NCI-H128 (cell line): ENCODE results near the gene CNOT11.

Experiments used
- DNase-seq: peaks from one replicate; lab custom pipeline; 2025; ENCODE audit not compliant: unreplicated experiment; lab: John Stamatoyannopoulos, UW

CNOT11 gene

DNA sequence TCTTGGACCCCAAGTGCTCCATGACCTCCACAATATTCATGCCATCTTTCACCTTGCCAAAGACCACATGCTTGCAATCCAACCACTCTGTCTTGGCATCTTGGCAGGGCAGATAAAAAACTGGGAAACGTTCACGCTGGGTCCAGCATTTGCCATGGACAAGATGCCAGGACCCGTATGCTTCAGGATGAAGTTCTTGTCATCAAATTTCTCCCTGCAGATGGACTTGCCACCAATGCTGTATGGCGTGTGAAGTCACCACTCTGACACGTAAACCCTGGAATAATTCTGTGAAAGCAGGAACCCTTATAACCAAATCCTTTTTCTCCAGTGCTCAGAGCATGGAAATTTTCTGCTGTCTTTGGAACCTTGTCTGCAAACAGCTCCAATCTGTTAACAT, 21.5 kb downstream of the CNOT11 start:
- no peak for DNase-seq

GRCh38 chr2:101277111-101277510, 24.4 kb downstream of the CNOT11 start:
- no peak for DNase-seq

- no peak for DNase-seq
These were observed 26.2 kb downstream of the CNOT11 start for GRCh38 chr2:101278925-101279324.

- DNase-seq, result no peak
These were observed 28.8 kb downstream of the CNOT11 start for GRCh38 chr2:101281482-101281881.

DNA sequence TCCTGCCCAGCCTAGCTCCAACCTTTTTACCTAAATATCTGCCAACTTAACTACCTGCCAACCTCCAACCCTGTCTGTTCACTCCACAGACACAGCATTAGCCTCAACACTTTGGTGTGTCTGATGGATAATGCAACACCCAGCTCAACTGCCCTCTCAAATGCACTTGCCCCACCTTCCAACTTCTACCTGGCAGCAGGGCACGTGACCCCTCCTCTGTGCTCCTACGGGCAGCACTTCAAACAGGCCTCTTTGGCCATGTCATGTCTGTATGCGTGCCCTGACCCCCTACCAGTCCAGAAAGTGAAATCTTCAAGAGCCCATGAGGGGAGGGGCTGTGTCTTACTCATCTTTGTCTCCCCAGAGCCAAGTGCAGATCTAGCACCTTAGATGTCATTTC, 30.3 kb downstream of the CNOT11 start:
- DNase-seq, result no peak

GRCh38 chr2:101286684-101287083, 34.0 kb downstream of the CNOT11 start:
- no peak for DNase-seq

GRCh38 chr2:101287303-101287702, 34.6 kb downstream of the CNOT11 start:
- DNase-seq, result no peak

- DNase-seq, result no peak
These were observed 38.0 kb downstream of the CNOT11 start for GRCh38 chr2:101290711-101291110.

DNA sequence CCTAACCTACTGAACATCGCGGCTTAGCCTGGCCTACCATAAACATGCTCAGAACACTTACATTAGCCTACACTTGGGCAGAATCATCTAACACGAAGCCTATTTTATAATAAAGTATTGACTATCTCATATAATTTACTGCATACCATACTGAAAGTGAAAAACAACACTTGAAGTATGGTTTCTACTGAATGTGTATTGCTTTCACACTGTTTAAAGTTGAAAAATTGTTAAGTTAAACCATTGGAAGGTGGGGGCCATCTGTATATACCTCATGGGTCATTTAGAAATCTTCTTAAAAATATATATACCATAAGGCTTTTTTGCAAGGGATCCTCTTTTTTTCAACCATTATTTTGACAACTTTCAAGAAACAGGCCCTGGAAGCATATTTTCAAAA, 39.3 kb downstream of the CNOT11 start:
- no peak for DNase-seq

- no peak for DNase-seq
These were observed 40.9 kb downstream of the CNOT11 start for GRCh38 chr2:101293544-101293943.

- no peak for DNase-seq
These were observed 42.2 kb downstream of the CNOT11 start for GRCh38 chr2:101294861-101295260.

DNA sequence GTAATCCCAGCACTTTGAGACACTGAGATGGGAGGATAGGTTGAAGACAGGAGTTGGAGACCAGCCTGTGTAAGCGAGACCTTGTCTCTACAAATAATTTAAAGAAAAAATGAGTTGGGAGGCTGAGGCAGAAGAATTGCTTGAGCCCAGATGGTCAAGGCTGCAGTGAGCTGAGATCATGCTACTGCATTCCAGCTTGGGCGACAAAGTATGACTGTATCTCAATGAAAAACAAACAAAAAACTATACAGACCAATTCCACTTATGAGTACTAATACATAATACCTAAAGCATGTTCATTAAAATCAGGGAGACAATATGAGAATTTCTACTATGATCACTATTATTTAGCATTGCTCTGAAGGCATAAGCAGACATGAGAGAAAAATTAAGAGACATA, 43.2 kb downstream of the CNOT11 start:
- DNase-seq, result no peak

GRCh38 chr2:101296371-101296770, 43.7 kb downstream of the CNOT11 start:
- no peak for DNase-seq

DNA sequence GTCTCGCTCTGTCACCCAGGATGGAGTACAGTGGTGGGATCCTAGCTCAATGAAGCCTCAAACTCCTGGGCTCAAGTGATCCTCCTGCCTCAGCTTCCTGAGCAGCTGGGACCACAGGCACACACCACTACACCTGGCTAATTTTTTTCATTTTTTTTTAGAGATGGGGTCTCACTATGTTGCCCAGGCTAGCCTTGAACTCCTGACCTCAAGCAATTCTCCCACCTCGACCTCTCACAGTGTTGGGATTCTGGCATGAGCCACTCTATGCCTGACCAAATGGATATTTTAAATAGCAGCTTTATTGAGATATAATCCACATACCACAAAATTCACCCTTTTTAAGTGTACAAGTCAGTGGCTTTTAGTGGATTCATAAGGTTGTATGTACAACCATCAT, 44.7 kb downstream of the CNOT11 start:
- no peak for DNase-seq

DNA sequence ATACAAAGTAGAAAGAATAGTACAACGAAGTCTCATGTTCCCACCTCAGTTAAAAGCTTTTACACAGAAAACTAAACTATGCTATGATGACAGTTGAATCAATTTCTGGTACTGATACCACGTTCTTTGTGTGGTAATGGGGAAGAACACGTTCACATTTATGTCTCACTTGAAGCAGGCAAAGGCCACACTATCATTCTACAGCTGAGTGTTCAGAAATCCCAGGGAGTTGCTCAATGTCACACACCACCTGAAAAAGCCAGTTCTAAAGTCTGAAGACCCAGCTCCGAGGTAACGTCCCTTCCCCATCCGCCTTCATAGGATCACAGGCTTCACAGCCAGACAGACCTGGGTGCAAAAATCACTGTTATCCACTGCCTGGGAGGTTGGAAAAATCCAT, 46.9 kb downstream of the CNOT11 start:
- DNase-seq, result no peak

- DNase-seq, result no peak
These were observed 47.5 kb downstream of the CNOT11 start for GRCh38 chr2:101300164-101300563.

DNA sequence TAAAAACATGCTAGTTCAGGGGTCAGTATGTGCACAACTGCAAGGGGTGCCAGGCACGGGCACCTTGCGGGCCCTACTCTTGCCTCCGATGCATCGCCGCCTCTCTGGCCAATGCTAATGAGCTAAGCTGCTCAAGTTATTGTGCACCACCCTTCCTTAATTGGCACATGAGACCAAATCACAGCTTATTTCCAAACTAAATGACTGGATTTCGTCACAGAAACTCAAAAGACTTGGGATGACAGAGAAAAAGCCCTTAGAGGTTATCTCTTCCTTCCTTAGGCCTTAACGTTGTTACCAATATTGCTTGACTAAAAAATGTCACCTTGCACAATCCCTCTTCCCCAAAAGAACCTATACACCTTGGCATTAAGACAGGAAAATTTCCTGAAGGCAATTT, 48.1 kb downstream of the CNOT11 start:
- DNase-seq, result no peak

DNA sequence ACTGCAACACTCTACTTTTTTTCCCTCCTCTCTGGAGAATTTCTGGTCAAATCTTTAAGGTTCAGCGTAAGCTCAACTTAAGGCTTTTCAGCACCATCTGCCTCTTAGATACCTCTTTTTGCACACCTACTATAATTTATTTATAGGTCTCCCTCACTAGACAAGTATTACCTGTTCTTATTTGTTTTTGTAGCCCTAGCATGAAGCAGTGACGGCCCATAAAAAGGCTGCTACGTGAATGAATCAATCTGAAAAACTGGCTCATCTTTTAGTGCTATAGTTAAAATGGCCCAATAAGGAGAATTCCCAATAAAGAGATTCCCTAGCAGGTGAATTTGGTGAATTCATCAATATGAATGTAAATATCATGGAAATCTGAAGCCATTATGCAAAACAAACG, 49.3 kb downstream of the CNOT11 start:
- DNase-seq, result no peak

GRCh38 chr2:101303688-101304087, 51.0 kb downstream of the CNOT11 start:
- no peak for DNase-seq

- DNase-seq, result no peak
These were observed 52.3 kb downstream of the CNOT11 start for GRCh38 chr2:101305035-101305434.

GRCh38 chr2:101305492-101306078, 52.9 kb downstream of the CNOT11 start:
- DNase-seq, result no peak

DNA sequence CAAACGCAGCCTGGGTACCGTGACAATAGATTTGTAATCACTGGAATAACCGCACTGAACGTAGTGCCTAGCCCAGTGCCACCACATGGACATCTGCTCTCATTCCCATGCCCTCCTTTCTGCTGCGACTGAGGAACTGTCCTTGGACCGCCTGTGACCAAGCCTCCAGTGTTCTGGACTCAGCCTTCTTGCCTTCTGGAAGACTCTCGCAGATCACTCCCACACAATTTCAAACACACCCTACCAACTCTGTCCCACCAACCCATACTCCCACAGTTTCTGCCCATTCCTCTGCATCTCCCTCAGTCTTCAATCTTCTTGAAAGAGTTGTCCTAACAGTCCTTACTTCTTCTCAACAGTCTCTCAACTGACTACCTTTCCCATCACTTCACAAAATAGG, 53.7 kb downstream of the CNOT11 start:
- DNase-seq, result no peak

DNA sequence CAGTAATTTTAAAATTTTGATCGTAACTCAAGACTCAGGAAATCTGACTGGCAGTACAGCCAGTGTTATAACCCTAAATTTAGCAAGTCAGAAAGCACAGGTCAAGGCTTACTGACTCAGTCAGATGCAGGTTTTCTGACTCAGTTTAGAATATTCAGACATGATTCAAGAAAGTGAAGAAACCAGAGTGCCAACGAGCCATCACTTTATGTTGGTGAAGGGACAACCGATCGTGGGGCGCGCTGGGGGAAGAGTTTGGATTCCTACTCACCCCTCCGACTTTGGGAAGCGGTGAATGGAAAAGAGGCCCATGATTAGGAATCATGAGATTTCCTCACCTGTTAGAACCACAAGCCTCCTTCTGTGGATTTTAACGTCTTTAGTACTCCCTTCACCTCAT, 54.8 kb downstream of the CNOT11 start:
- DNase-seq, result no peak

GRCh38 chr2:101307950-101308431, 55.3 kb downstream of the CNOT11 start:
- no peak for DNase-seq
